ENCODE measurements around the gene SHC3. TPM values are rescaled to one million over a fixed set of nuclear protein-coding genes. Genes with fewer than 3 reads are reported as not detected.

Gene SHC3
- total RNA-seq, 2 donors from 2014 or later, result 1.0 to 1.7 TPM

GRCh38 chr9:89039664-89040063 is 139.0 kb downstream of the SHC3 start:
- no peak overlapping the region for H3K4me3 ChIP-seq
- peaks cover 0 to 9% of the 10 kb centered on the region in 2 donors for H3K4me1 ChIP-seq
- TF ChIP-seq CTCF (IDR thresholded peaks at IDR 0.05), result no peak
- H3K36me3 ChIP-seq, result no peaks in the 10 kb centered on the region
- H3K27me3 ChIP-seq, result no peaks in the 10 kb centered on the region
- H3K27ac ChIP-seq, result no peak overlapping the region
- H3K9me3 ChIP-seq, result no peaks in the 10 kb centered on the region
- no peak for DNase-seq (ENCODE audit: low spot score)

DNA sequence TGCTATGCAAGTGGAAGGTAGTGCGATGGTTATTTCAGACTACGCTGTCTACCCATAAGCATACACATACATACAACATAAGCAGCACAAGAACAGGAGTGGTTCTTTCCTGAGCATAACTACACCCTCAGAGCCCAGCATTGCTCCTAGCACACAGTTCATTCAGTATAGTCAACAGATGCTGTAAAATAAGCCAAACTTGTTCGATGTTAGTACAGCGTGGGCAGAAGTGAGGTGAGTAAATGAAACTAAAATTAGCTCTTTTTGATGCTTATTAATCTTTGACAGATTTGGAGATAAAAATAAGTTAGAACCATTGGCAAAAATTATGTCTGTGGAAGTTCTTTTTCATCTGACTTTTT is 139.5 kb downstream of the SHC3 start:
- Histone ChIP-seq H3K27ac (no peak overlapping the region), H3K9me3 (no peaks in the 10 kb centered on the region), H3K4me3 (no peak overlapping the region), H3K27me3 (no peaks in the 10 kb centered on the region), H3K36me3 (no peaks in the 10 kb centered on the region), H3K4me1 (peaks cover 0 to 9% of the 10 kb centered on the region in 2 donors)
- no peak for TF ChIP-seq CTCF (IDR thresholded peaks at IDR 0.05)
- no peak for DNase-seq (ENCODE audit: low spot score)

- peak; percentile 77 for DNase-seq (ENCODE audit: low spot score)
- Histone ChIP-seq H3K9me3 (no peaks in the 10 kb centered on the region), H3K36me3 (no peaks in the 10 kb centered on the region), H3K4me1 (peaks cover 0 to 9% of the 10 kb centered on the region in 2 donors), H3K27me3 (no peaks in the 10 kb centered on the region), H3K27ac (peak overlapping the region in 1 of 2 donors; percentile 11), H3K4me3 (no peak overlapping the region)
- no peak for TF ChIP-seq CTCF (IDR thresholded peaks at IDR 0.05)
These were observed 140.1 kb downstream of the SHC3 start for GRCh38 chr9:89038382-89039103.

DNA sequence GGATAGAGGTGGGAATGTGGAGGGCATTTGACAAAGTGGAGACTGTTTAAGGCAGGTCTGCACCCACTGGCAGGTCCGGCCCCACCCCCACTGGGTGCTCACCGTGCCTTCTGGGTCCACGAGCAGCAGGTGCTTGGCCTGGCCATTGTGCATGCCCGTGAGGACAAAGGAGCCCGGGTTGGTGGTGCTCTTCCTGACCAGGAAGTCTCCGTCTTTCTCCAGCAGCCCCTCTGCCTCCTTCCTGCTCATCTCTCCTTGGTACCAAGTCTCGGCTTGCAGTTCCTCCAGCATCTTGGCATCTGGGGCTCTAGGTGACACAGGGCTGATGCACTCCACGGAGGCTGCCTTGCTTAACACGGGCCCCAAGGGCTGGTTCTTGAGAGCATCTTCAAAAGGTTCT is 140.7 kb downstream of the SHC3 start:
- no peaks in the 10 kb centered on the region for H3K27me3 ChIP-seq
- no peaks in the 10 kb centered on the region for H3K36me3 ChIP-seq
- DNase-seq (ENCODE audit: low spot score), result peak; percentile 56
- no peak overlapping the region for H3K27ac ChIP-seq
- H3K9me3 ChIP-seq, result no peaks in the 10 kb centered on the region
- TF ChIP-seq CTCF (IDR thresholded peaks at IDR 0.05), result no peak
- H3K4me3 ChIP-seq, result no peak overlapping the region
- peaks cover 0 to 9% of the 10 kb centered on the region in 2 donors for H3K4me1 ChIP-seq

GRCh38 chr9:89037346-89037745 is 141.3 kb downstream of the SHC3 start:
- Histone ChIP-seq H3K9me3 (no peaks in the 10 kb centered on the region), H3K4me1 (peaks cover 0 to 9% of the 10 kb centered on the region in 2 donors), H3K36me3 (no peaks in the 10 kb centered on the region), H3K27me3 (no peaks in the 10 kb centered on the region), H3K27ac (no peak overlapping the region), H3K4me3 (no peak overlapping the region)
- no peak for TF ChIP-seq CTCF (IDR thresholded peaks at IDR 0.05)
- DNase-seq (ENCODE audit: low spot score), result no peak

DNA sequence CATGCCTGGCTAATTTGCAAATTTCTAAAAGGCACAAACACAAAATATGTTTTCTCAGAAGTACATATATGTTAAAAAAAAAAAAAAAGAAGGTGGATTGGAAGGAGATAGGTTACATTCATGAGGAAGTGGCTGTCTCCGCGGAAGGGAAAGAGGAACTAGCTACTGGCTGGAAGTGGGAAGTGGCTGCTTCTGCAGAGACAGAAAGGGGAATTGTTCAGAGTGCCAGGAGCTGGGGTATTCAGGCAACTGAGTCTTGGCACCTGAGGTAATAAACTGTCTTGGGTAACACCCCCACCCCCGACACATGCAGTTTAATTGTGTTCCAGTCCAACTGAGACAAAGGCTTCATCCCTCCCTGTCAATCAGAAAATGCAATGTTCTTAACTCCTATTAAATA is 141.7 kb downstream of the SHC3 start:
- no peak overlapping the region for H3K27ac ChIP-seq
- peaks cover 0 to 9% of the 10 kb centered on the region in 2 donors for H3K4me1 ChIP-seq
- DNase-seq (ENCODE audit: low spot score), result peak; percentile 59
- no peak overlapping the region for H3K4me3 ChIP-seq
- H3K9me3 ChIP-seq, result no peaks in the 10 kb centered on the region
- H3K27me3 ChIP-seq, result no peaks in the 10 kb centered on the region
- no peak for TF ChIP-seq CTCF (IDR thresholded peaks at IDR 0.05)
- no peaks in the 10 kb centered on the region for H3K36me3 ChIP-seq

Data from right atrium auricular region (tissue), 2 donors.